GM21528 (cell line): Measurements from ENCODE around the gene TIGD1.

Experiments
- ATAC-seq: cut with Tn5 transposase; IDR thresholded peaks from one replicate; pipeline ENCODE4 v1.9.1; 2021; ENCODE audit warnings: mild to moderate bottlenecking, moderate library complexity; ENCODE audit not compliant: unreplicated experiment, low FRiP score

TIGD1 gene

GRCh38 chr2:232502911-232503808 is 47.2 kb downstream of the TIGD1 start:
- no peak for ATAC-seq

- ATAC-seq: no peak
These were observed 47.8 kb downstream of the TIGD1 start for GRCh38 chr2:232502511-232502910.

DNA sequence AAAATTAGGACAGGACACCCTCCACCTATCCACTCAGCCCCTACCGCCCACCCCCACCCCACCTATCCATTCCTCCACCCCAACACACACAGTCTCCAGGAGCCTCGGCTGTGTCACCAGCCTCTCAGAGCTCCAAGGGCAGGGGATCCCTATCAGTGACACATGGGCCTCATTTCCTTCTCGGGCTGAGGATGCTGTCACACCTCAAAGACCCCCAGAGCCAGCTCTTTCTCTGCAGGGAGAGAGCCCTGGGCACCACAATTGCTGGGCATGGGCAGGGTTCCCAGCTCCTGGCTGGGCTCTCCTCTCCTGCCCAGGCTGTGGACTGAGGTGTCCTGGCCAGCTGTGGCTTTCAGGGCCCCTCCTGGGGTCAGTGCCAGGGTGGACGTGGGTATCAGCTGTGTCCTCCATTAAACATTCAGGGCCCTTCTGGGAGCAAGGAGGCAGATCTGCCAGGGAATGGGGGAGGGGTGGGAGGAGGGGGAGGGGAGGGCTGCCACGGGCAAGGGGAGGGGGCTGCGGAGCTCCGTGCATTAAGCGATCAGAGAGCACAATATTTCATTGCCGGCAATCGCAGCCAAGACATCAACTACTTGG is 48.5 kb downstream of the TIGD1 start:
- ATAC-seq: no peak

DNA sequence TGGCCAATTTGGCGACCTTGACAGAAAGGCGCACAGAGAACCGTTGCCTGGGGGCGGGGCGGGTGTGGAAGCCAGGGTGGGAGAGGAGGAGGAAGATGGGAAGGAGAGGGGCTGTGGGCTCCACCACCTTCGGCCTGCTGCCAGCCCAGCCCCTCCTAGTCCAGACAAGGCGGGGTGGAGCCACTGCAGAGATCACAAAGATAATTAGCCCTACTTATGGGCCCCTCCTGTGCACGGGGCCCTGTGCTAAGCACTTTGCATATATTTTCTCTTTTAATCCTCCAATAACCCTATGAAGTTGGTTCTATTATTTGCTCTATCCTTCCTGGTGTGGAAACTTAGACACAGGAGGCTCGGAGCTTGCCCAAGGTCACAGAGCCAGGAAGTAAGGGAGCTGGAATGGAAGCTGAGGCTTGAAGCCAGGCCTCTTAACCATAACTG is 49.0 kb downstream of the TIGD1 start:
- no peak for ATAC-seq

GRCh38 chr2:232498452-232498851 is 51.9 kb downstream of the TIGD1 start:
- ATAC-seq: no peak
